HCT116 (cell line): Measurements from ENCODE around the gene TXNDC17.

Experiments
- CEBPB ChIP-seq: IDR thresholded peaks from 2 replicates; pipeline ENCODE4 v1.6.1; 2012; ENCODE audit warnings: low read depth
- ELF1 ChIP-seq: IDR thresholded peaks from 2 replicates; pipeline ENCODE4 v1.6.1; 2012; ENCODE audit warnings: low read depth, borderline replicate concordance
- EZH2 ChIP-seq: fragments of 200-600 bp; sonication (generic); IDR thresholded peaks from 2 replicates; pipeline ENCODE4 v1.6.1; 2017; ENCODE audit warnings: antibody characterized with exemption, mixed run types
- EZH2phosphoT487 ChIP-seq: fragments of 200-600 bp; IDR thresholded peaks from 2 replicates; pipeline ENCODE4 v1.6.1; 2018; ENCODE audit warnings: antibody characterized with exemption, borderline replicate concordance
- POLR2A ChIP-seq: IDR thresholded peaks from 2 replicates; pipeline ENCODE4 v1.7.0; 2011; ENCODE audit warnings: borderline replicate concordance; ENCODE audit not compliant: insufficient read depth, insufficient read length; ENCODE audit errors: extremely low read depth
- POLR2AphosphoS5 ChIP-seq: IDR thresholded peaks from 2 replicates; pipeline ENCODE4 v1.6.1; 2011; ENCODE audit warnings: mild to moderate bottlenecking, low read depth, low read length, moderate library complexity
- SIN3A ChIP-seq: IDR thresholded peaks from 2 replicates; pipeline ENCODE4 v1.6.1; 2012; ENCODE audit warnings: low read depth
- SP1 ChIP-seq: IDR thresholded peaks from 2 replicates; pipeline ENCODE4 v1.6.1; 2012; ENCODE audit warnings: low read depth
- SRF ChIP-seq: IDR thresholded peaks from 2 replicates; pipeline ENCODE4 v1.6.1; 2012; ENCODE audit warnings: low read depth
- TF ChIP-seq, protein P1 (sequence below), 3 experiments: fragments of 200-600 bp in 1 of 3; sonication (generic) in 1 of 3; IDR thresholded peaks in 2 of 3; conservative IDR thresholded peaks in 1 of 3; 2 replicates each; pipeline ENCODE4 v1.5.1; 2012 to 2017; ENCODE audit warnings: low read depth in 2 of 3, low read length in 2 of 3, antibody characterized with exemption in 1 of 3, borderline replicate concordance in 1 of 3, control low read depth in 1 of 3, mild to moderate bottlenecking in 1 of 3, mixed read lengths in 1 of 3, mixed run types in 1 of 3, moderate library complexity in 1 of 3; ENCODE audit not compliant: insufficient read depth in 1 of 3
- TF ChIP-seq, protein P2 (sequence below): IDR thresholded peaks from 2 replicates; pipeline ENCODE4 v1.6.1; 2012
- TF ChIP-seq, protein P3 (sequence below): IDR thresholded peaks from 2 replicates; pipeline ENCODE4 v1.6.1; 2012
- TF ChIP-seq, protein P4 (sequence below): IDR thresholded peaks from 2 replicates; pipeline ENCODE4 v1.6.1; 2012; ENCODE audit warnings: low read depth

DNA sequence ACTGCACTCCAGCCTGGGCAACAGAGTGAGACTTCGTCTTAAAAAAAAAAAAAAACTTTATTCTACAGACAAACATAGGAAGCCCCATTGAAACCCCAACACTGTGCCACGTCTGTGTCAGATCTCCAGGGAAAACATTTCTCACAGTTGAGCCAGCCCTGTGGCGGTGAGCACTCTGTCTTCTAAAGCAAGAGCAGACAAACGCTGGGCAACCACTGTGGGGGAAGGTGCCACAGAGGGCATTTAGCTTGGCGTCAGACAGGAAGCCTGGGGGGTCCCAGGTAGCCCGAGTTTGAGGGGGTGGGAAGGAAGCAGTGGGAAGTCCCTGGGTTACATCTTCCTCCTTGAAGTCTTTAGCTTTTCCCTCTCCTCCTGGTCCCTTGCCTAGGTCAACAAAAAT lies 26.7 kb downstream of the TXNDC17 start:
- TF ChIP-seq EZH2 (no peak), SIN3A (no peak), POLR2A (no peak), SP1 (no peak), SRF (no peak), CEBPB (no peak), ELF1 (no peak), POLR2AphosphoS5 (no peak), EZH2phosphoT487 (no peak)
- TF ChIP-seq, protein P1, sequence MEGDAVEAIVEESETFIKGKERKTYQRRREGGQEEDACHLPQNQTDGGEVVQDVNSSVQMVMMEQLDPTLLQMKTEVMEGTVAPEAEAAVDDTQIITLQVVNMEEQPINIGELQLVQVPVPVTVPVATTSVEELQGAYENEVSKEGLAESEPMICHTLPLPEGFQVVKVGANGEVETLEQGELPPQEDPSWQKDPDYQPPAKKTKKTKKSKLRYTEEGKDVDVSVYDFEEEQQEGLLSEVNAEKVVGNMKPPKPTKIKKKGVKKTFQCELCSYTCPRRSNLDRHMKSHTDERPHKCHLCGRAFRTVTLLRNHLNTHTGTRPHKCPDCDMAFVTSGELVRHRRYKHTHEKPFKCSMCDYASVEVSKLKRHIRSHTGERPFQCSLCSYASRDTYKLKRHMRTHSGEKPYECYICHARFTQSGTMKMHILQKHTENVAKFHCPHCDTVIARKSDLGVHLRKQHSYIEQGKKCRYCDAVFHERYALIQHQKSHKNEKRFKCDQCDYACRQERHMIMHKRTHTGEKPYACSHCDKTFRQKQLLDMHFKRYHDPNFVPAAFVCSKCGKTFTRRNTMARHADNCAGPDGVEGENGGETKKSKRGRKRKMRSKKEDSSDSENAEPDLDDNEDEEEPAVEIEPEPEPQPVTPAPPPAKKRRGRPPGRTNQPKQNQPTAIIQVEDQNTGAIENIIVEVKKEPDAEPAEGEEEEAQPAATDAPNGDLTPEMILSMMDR (IDR thresholded peaks at IDR 0.05 in 2 of 3, conservative IDR thresholded peaks at IDR 0.05 in 1 of 3; ENCODE audit: borderline replicate concordance in 1 of 3, insufficient read depth in 1 of 3, low read depth in 2 of 3, low read length in 2 of 3), result no peak
- TF ChIP-seq, protein P2, sequence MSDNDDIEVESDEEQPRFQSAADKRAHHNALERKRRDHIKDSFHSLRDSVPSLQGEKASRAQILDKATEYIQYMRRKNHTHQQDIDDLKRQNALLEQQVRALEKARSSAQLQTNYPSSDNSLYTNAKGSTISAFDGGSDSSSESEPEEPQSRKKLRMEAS, result no peak
- TF ChIP-seq, protein P3, sequence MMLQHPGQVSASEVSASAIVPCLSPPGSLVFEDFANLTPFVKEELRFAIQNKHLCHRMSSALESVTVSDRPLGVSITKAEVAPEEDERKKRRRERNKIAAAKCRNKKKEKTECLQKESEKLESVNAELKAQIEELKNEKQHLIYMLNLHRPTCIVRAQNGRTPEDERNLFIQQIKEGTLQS, result no peak
- TF ChIP-seq, protein P4, sequence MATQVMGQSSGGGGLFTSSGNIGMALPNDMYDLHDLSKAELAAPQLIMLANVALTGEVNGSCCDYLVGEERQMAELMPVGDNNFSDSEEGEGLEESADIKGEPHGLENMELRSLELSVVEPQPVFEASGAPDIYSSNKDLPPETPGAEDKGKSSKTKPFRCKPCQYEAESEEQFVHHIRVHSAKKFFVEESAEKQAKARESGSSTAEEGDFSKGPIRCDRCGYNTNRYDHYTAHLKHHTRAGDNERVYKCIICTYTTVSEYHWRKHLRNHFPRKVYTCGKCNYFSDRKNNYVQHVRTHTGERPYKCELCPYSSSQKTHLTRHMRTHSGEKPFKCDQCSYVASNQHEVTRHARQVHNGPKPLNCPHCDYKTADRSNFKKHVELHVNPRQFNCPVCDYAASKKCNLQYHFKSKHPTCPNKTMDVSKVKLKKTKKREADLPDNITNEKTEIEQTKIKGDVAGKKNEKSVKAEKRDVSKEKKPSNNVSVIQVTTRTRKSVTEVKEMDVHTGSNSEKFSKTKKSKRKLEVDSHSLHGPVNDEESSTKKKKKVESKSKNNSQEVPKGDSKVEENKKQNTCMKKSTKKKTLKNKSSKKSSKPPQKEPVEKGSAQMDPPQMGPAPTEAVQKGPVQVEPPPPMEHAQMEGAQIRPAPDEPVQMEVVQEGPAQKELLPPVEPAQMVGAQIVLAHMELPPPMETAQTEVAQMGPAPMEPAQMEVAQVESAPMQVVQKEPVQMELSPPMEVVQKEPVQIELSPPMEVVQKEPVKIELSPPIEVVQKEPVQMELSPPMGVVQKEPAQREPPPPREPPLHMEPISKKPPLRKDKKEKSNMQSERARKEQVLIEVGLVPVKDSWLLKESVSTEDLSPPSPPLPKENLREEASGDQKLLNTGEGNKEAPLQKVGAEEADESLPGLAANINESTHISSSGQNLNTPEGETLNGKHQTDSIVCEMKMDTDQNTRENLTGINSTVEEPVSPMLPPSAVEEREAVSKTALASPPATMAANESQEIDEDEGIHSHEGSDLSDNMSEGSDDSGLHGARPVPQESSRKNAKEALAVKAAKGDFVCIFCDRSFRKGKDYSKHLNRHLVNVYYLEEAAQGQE, result no peak
